PFSK-1 (cell line): ENCODE data around the gene NPHP1.

Source experiments
- FOXP2 ChIP-seq: optimal IDR thresholded peaks from 2 replicates; pipeline ENCODE3; 2011; ENCODE audit warnings: borderline replicate concordance, control low read depth, inconsistent platforms; ENCODE audit not compliant: insufficient read depth; ENCODE audit errors: extremely low read length, extremely low read depth
- POLR2AphosphoS5 ChIP-seq: IDR thresholded peaks from 2 replicates; pipeline ENCODE4 v1.6.1; 2012; ENCODE audit warnings: low read depth, mild to moderate bottlenecking, control low read depth, low read length, moderate library complexity
- REST ChIP-seq, 2 experiments: IDR thresholded peaks; 2 replicates each; pipeline versions ENCODE4 v1.6.1 to v1.8.0; 2011 to 2012; ENCODE audit warnings: low read depth in 2 of 2, low read length in 2 of 2, control low read depth in 1 of 2, inconsistent platforms in 1 of 2, mild to moderate bottlenecking in 1 of 2, moderate library complexity in 1 of 2; ENCODE audit not compliant: insufficient read depth in 1 of 2
- SIN3A ChIP-seq: IDR thresholded peaks from 2 replicates; pipeline ENCODE4 v1.6.1; 2012; ENCODE audit warnings: mild to moderate bottlenecking, low read length, moderate library complexity, borderline replicate concordance; ENCODE audit not compliant: insufficient read depth
- TAF1 ChIP-seq: IDR thresholded peaks from 2 replicates; pipeline ENCODE4 v1.6.1; 2012; ENCODE audit warnings: low read length, control low read depth, borderline replicate concordance; ENCODE audit not compliant: insufficient read depth

NPHP1 gene

DNA sequence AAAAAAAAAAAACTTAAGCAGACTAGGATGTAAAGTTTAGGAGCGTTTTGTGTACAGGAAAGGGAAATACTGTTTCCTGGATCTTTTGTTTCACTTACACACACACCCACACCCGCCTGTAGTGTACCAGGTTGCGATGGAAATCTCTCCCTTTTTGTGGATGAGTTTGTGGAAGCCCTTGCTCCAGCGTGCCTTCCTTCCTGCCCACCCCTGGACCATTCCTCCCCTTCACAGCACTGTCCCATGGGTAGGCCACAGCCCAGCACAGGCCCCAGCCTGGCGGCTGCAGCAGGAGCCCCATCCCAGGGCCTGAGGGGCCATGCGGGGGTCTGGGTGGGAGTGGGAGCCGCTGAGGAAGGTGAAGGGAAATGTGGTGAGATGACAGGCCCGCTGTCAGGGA lies 104.3 kb downstream of the NPHP1 start:
- TF ChIP-seq FOXP2 (no peak), SIN3A (no peak)

GRCh38 chr2:110099471-110100225 lies 105.2 kb downstream of the NPHP1 start:
- TF ChIP-seq SIN3A: no peak
- TF ChIP-seq FOXP2: no peak
- no peak for TF ChIP-seq TAF1
- TF ChIP-seq REST (IDR thresholded peaks at IDR 0.05; ENCODE audit: insufficient read depth in 1 of 2, low read depth in 2 of 2, low read length in 2 of 2): no peak
- no peak for TF ChIP-seq POLR2AphosphoS5

DNA sequence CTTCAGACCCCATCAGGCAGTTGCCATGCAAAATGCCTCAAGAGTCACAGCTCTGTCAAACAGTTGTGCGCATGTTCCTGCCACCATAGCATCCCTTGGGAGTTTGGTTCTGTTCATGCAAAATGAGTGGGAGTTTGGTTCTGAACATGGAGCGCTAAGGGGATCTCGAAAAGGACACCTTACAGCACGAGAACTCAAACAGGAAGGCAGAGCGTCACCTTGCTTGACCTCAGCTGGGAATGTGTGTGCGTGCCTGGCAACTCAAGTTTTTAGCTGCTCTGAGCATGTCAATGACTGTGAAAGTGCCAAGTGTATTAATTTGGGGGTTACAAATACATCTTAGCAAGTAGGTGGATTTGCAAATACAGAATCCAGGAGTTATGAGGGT lies 105.8 kb downstream of the NPHP1 start:
- TF ChIP-seq SIN3A: no peak
- TF ChIP-seq REST (IDR thresholded peaks at IDR 0.05; ENCODE audit: insufficient read depth in 1 of 2, low read depth in 2 of 2, low read length in 2 of 2): no peak
- no peak for TF ChIP-seq POLR2AphosphoS5
- no peak for TF ChIP-seq FOXP2
- TF ChIP-seq TAF1: no peak

- TF ChIP-seq TAF1: no peak
- no peak for TF ChIP-seq REST (IDR thresholded peaks at IDR 0.05; ENCODE audit: insufficient read depth in 1 of 2, low read depth in 2 of 2, low read length in 2 of 2)
- TF ChIP-seq POLR2AphosphoS5: no peak
- no peak for TF ChIP-seq FOXP2
- TF ChIP-seq SIN3A: no peak
Measured at GRCh38 chr2:110097506-110098220, 107.2 kb downstream of the NPHP1 start.

- TF ChIP-seq TAF1 (no peak), SIN3A (no peak), REST (IDR thresholded peaks at IDR 0.05; ENCODE audit: insufficient read depth in 1 of 2, low read depth in 2 of 2, low read length in 2 of 2) (no peak), FOXP2 (no peak), POLR2AphosphoS5 (no peak)
Measured at GRCh38 chr2:110095994-110096633, 108.7 kb downstream of the NPHP1 start.
